OCI-LY7 (cell line): ENCODE results near the gene SUPT20HL2. TPM values are rescaled to one million over a fixed set of nuclear protein-coding genes. Genes with fewer than 3 reads are reported as not detected.

Source experiments
- BruUV-seq: library from RNA; stranded (reverse); fragments of 400-500 nt; replicated peaks from 2 replicates; lab custom pipeline; 2021; lab: Mats Ljungman, UMichigan
- CTCF ChIA-PET: fragments of 300-600 bp; sonication (Branson Sonifier 250); formaldehyde crosslinking; loops from one replicate; lab custom pipeline; 2022; ENCODE audit warnings: antibody characterized with exemption; ENCODE audit not compliant: unreplicated experiment; lab: Charles Lee
- POLR2A ChIA-PET: fragments of 300-600 bp; sonication (Branson Sonifier 250); formaldehyde crosslinking; loops from one replicate; lab custom pipeline; 2022; ENCODE audit warnings: antibody characterized with exemption; lab: Charles Lee
- DNase-seq: peaks from one replicate; pipeline ENCODE4 v3.0.0-alpha.2; 2015; ENCODE audit warnings: low spot score
- H2AFZ ChIP-seq: fragments of 200-600 bp; sonication (generic), shearing (Covaris generic); 2 replicates; pipeline ENCODE4 v1.6.1; 2014; ENCODE audit warnings: mild to moderate bottlenecking, antibody characterized with exemption, low read length, moderate library complexity
- H3K27ac ChIP-seq: fragments of 200-600 bp; sonication (generic); 2 replicates; pipeline ENCODE4 v1.5.1; 2014; ENCODE audit warnings: mixed run types, low read depth, mild to moderate bottlenecking, moderate library complexity, low read length, inconsistent platforms; ENCODE audit not compliant: poor library complexity, severe bottlenecking
- H3K36me3 ChIP-seq: fragments of 200-600 bp; sonication (generic); 2 replicates; pipeline ENCODE4 v1.6.1; 2014; ENCODE audit warnings: mild to moderate bottlenecking, antibody characterized with exemption, low read length, moderate library complexity, mixed read lengths; ENCODE audit not compliant: insufficient read depth
- H3K4me1 ChIP-seq: fragments of 200-600 bp; sonication (generic); 2 replicates; pipeline ENCODE4 v1.5.1; 2014; ENCODE audit warnings: mild to moderate bottlenecking, low read length; ENCODE audit not compliant: insufficient read depth, poor library complexity, severe bottlenecking
- H3K4me2 ChIP-seq: fragments of 200-600 bp; sonication (generic); 2 replicates; pipeline ENCODE4 v1.6.1; 2014; ENCODE audit warnings: mild to moderate bottlenecking, low read length
- H3K4me3 ChIP-seq: fragments of 200-600 bp; sonication (generic); 2 replicates; pipeline ENCODE4 v1.5.1; 2014; ENCODE audit warnings: mild to moderate bottlenecking, low read depth, low read length; ENCODE audit not compliant: poor library complexity, severe bottlenecking
- H3K79me2 ChIP-seq: fragments of 200-600 bp; sonication (generic); 2 replicates; pipeline ENCODE4 v1.6.1; 2016; ENCODE audit warnings: low read depth, mild to moderate bottlenecking, low read length, moderate library complexity, mixed read lengths; ENCODE audit not compliant: insufficient read depth
- H3K9me2 ChIP-seq: fragments of 200-600 bp; sonication (generic); 2 replicates; pipeline ENCODE4 v1.6.1; 2016; ENCODE audit warnings: mild to moderate bottlenecking, low read length, mixed read lengths; ENCODE audit not compliant: insufficient read depth
- H3K9me3 ChIP-seq: fragments of 200-600 bp; sonication (generic); 2 replicates; pipeline ENCODE4 v1.6.1; 2014; ENCODE audit warnings: mild to moderate bottlenecking, mixed run types, low read length, mixed read lengths
- H4K20me1 ChIP-seq: fragments of 200-600 bp; sonication (generic); 2 replicates; pipeline ENCODE4 v1.6.1; 2014; ENCODE audit warnings: mild to moderate bottlenecking, antibody characterized with exemption, low read length, moderate library complexity, mixed read lengths; ENCODE audit not compliant: insufficient read depth
- EZH2phosphoT487 ChIP-seq: fragments of 200-600 bp; sonication (generic); IDR thresholded peaks from 2 replicates; pipeline ENCODE4 v1.6.1; 2018; ENCODE audit warnings: low read depth, borderline replicate concordance, mild to moderate bottlenecking, mixed run types, antibody characterized with exemption, low read length, moderate library complexity, mixed read lengths
- intact Hi-C: fragments of 100-400 bp; cut with micrococcal nuclease; formaldehyde crosslinking; loops from one replicate; pipeline ENCODE4 v1.10.0; 2022; ENCODE audit not compliant: unreplicated experiment
- total RNA-seq, 2 experiments: library from RNA; depleted of rRNA in 1 of 2; stranded (reverse); fragments of >200 nt in 1 of 2; shearing (Covaris generic) in 1 of 2; gene quantifications; 2 replicates each; pipeline ENCODE4 v1.2.3, GENCODE V29; 2014 to 2022
- TF ChIP-seq, protein P1 (sequence below): fragments of 200-600 bp; sonication (generic); conservative IDR thresholded peaks from 2 replicates; pipeline ENCODE4 v1.5.1; 2014; ENCODE audit warnings: mild to moderate bottlenecking, antibody characterized with exemption, low read length, moderate library complexity, mixed read lengths

SUPT20HL2 gene
- total RNA-seq, 2 experiments from 2014 or later, result not detected

- Histone ChIP-seq H3K4me2 (no peak overlapping the region), H3K4me3 (no peak overlapping the region), H2AFZ (no peak overlapping the region), H3K79me2 (no peaks in the 10 kb centered on the region), H3K27ac (no peak overlapping the region), H3K4me1 (no peaks in the 10 kb centered on the region), H3K9me3 (no peaks in the 10 kb centered on the region), H3K9me2 (no peaks in the 10 kb centered on the region), H4K20me1 (no peaks in the 10 kb centered on the region), H3K36me3 (no peaks in the 10 kb centered on the region)
- POLR2A ChIA-PET, result no interaction called here
- BruUV-seq, result no TSS peak
- CTCF ChIA-PET, result no interaction called here
- intact Hi-C loops, result no loop called here
- DNase-seq, result no peak
- TF ChIP-seq, protein P1, sequence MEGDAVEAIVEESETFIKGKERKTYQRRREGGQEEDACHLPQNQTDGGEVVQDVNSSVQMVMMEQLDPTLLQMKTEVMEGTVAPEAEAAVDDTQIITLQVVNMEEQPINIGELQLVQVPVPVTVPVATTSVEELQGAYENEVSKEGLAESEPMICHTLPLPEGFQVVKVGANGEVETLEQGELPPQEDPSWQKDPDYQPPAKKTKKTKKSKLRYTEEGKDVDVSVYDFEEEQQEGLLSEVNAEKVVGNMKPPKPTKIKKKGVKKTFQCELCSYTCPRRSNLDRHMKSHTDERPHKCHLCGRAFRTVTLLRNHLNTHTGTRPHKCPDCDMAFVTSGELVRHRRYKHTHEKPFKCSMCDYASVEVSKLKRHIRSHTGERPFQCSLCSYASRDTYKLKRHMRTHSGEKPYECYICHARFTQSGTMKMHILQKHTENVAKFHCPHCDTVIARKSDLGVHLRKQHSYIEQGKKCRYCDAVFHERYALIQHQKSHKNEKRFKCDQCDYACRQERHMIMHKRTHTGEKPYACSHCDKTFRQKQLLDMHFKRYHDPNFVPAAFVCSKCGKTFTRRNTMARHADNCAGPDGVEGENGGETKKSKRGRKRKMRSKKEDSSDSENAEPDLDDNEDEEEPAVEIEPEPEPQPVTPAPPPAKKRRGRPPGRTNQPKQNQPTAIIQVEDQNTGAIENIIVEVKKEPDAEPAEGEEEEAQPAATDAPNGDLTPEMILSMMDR, result no peak
- no peak for TF ChIP-seq EZH2phosphoT487
Observed at GRCh38 chrX:24262309-24262708, 51.6 kb downstream of the SUPT20HL2 start.

Other genes starting within 250 kb of the SUPT20HL2 start
- 18.1 and 20.0 TPM in 2 replicates for gene ZFX, start 164.3 kb downstream of the SUPT20HL2 start, total RNA-seq (2014; rRNA removed; shearing (Covaris generic))
- gene ZFX, start 164.3 kb downstream of the SUPT20HL2 start, total RNA-seq (2022), result 34.8 and 37.6 TPM in 2 replicates
- gene SUPT20HL1, start 46.6 kb upstream of the SUPT20HL2 start, total RNA-seq (2014; rRNA removed; shearing (Covaris generic)), result not detected in 2 replicates
- not detected in 2 replicates for gene SUPT20HL1, start 46.6 kb upstream of the SUPT20HL2 start, total RNA-seq (2022)
- 22.6 and 24.5 TPM in 2 replicates for gene PDK3, start 151.2 kb upstream of the SUPT20HL2 start, total RNA-seq (2014; rRNA removed; shearing (Covaris generic))
- gene PDK3, start 151.2 kb upstream of the SUPT20HL2 start, total RNA-seq (2022), result 32.2 and 35.1 TPM in 2 replicates